ENCODE results near the gene E4F1.
"Not testable (repeated sequence)": the region's sequence is repeated elsewhere in the genome, so short reads cannot be mapped to it uniquely, and the experiment has no call there.

The E4F1 gene

GRCh38 chr16:2189252-2189893, 34.0 kb upstream of the E4F1 start:
- no peak for DNase-seq

- DNase-seq = no peak
Measured at GRCh38 chr16:2190002-2190658, 33.3 kb upstream of the E4F1 start.

- no peak for DNase-seq
Measured at GRCh38 chr16:2190659-2191445, 32.5 kb upstream of the E4F1 start.

GRCh38 chr16:2191446-2191706, 32.0 kb upstream of the E4F1 start:
- DNase-seq = no peak

GRCh38 chr16:2194166-2194834, 29.1 kb upstream of the E4F1 start:
- DNase-seq = peak in 1 of 2 experiments; percentile 21

- DNase-seq = peak; percentile 51 to 61
Measured at GRCh38 chr16:2194852-2195321, 28.5 kb upstream of the E4F1 start.

- no peak for DNase-seq
Measured at GRCh38 chr16:2195322-2196161, 27.8 kb upstream of the E4F1 start.

- DNase-seq = peak in 1 of 2 experiments; percentile 15
Measured at GRCh38 chr16:2196162-2196980, 27.0 kb upstream of the E4F1 start, which contains the start of gene CASKIN1. Gene CASKIN1, minus strand, starts transcription at chr16:2196605. Its CDS starts 173 bp downstream, at chr16:2196432.

GRCh38 chr16:2196981-2197511, 26.3 kb upstream of the E4F1 start:
- DNase-seq = no peak

GRCh38 chr16:2197765-2198164, 25.6 kb upstream of the E4F1 start:
- no peak for DNase-seq

- DNase-seq = no peak
Measured at GRCh38 chr16:2198283-2198682, 25.1 kb upstream of the E4F1 start.

GRCh38 chr16:2199095-2199494, 24.3 kb upstream of the E4F1 start:
- no peak for DNase-seq

GRCh38 chr16:2199621-2200139, 23.7 kb upstream of the E4F1 start:
- DNase-seq = no peak

- no peak for DNase-seq
Measured at GRCh38 chr16:2200313-2200712, 23.1 kb upstream of the E4F1 start.

GRCh38 chr16:2203119-2203688, 20.2 kb upstream of the E4F1 start:
- DNase-seq = not testable (repeated sequence)

- DNase-seq = no peak
Measured at GRCh38 chr16:2204416-2205103, 18.8 kb upstream of the E4F1 start.

GRCh38 chr16:2205104-2205966, 18.1 kb upstream of the E4F1 start, which contains the start of gene MLST8:
Gene MLST8, plus strand, starts transcription at chr16:2205454. Its CDS starts 632 bp downstream, at chr16:2206086.
- DNase-seq = peak; percentile 79 to 82

- DNase-seq = no peak
Measured at GRCh38 chr16:2205967-2206313, 17.5 kb upstream of the E4F1 start.

GRCh38 chr16:2206420-2206779, 17.0 kb upstream of the E4F1 start:
- DNase-seq = no peak

Measured in NCI-H2081 (cell line).